ENCODE measurements around the gene PDE6A.

PDE6A gene

GRCh38 chr5:149924486-149924885 is 20.1 kb downstream of the PDE6A start:
- FAIRE-seq, result no peak

- FAIRE-seq, result no peak
These were observed 21.6 kb downstream of the PDE6A start for GRCh38 chr5:149922950-149923349.

- no peak for FAIRE-seq
These were observed 23.0 kb downstream of the PDE6A start for GRCh38 chr5:149921597-149921996.

- FAIRE-seq, result no peak
These were observed 27.4 kb downstream of the PDE6A start for GRCh38 chr5:149917073-149917676.

- FAIRE-seq, result no peak
These were observed 28.1 kb downstream of the PDE6A start for GRCh38 chr5:149916334-149917072.

GRCh38 chr5:149915392-149916260 is 29.0 kb downstream of the PDE6A start:
- no peak for FAIRE-seq

- no peak for FAIRE-seq
These were observed 30.9 kb downstream of the PDE6A start for GRCh38 chr5:149913436-149914419.

GRCh38 chr5:149912226-149912871 is 32.2 kb downstream of the PDE6A start:
- FAIRE-seq, result no peak

- no peak for FAIRE-seq
These were observed 33.6 kb downstream of the PDE6A start for GRCh38 chr5:149911031-149911430.

GRCh38 chr5:149907828-149908227 is 36.8 kb downstream of the PDE6A start:
- FAIRE-seq, result no peak

- no peak for FAIRE-seq
These were observed 39.6 kb downstream of the PDE6A start for GRCh38 chr5:149904977-149905376.

GRCh38 chr5:149904293-149904886 is 40.2 kb downstream of the PDE6A start:
- FAIRE-seq, result no peak

- FAIRE-seq, result no peak
These were observed 41.2 kb downstream of the PDE6A start for GRCh38 chr5:149903404-149903803.

- no peak for FAIRE-seq
These were observed 42.4 kb downstream of the PDE6A start for GRCh38 chr5:149902177-149902576.

- no peak for FAIRE-seq
These were observed 43.1 kb downstream of the PDE6A start for GRCh38 chr5:149901511-149901910.

- no peak for FAIRE-seq
These were observed 44.2 kb downstream of the PDE6A start for GRCh38 chr5:149900390-149900789.

GRCh38 chr5:149898811-149899210 is 45.8 kb downstream of the PDE6A start:
- no peak for FAIRE-seq

- no peak for FAIRE-seq
These were observed 48.9 kb downstream of the PDE6A start for GRCh38 chr5:149895416-149896345.

GRCh38 chr5:149894237-149894636 is 50.4 kb downstream of the PDE6A start:
- FAIRE-seq, result no peak

GRCh38 chr5:149893403-149893931 is 51.1 kb downstream of the PDE6A start:
- FAIRE-seq, result no peak
